Fibroblast of the conjunctiva (primary cell): ENCODE measurements around the gene EPS8L2.

Experiments used
- DNase-seq: peaks from one replicate; pipeline ENCODE4 v3.0.0-alpha.2; 2010; ENCODE audit warnings: low read depth

Gene EPS8L2

GRCh38 chr11:704781-705645, 1.0 kb upstream of the EPS8L2 start:
- DNase-seq = no peak

- peak; percentile 13 for DNase-seq
Observed at GRCh38 chr11:706439-706956, 467 bp downstream of the EPS8L2 start.

- DNase-seq = peak; percentile 17
Observed at GRCh38 chr11:706957-707816, 1.2 kb downstream of the EPS8L2 start.

- no peak for DNase-seq
Observed at GRCh38 chr11:707817-708420, 1.9 kb downstream of the EPS8L2 start.

GRCh38 chr11:708511-708910, 2.5 kb downstream of the EPS8L2 start:
- no peak for DNase-seq

- DNase-seq = no peak
Observed at GRCh38 chr11:709109-709997, 3.3 kb downstream of the EPS8L2 start.

GRCh38 chr11:714436-714835, 8.4 kb downstream of the EPS8L2 start:
- no peak for DNase-seq

GRCh38 chr11:719214-720016, 13.4 kb downstream of the EPS8L2 start:
- no peak for DNase-seq

- no peak for DNase-seq
Observed at GRCh38 chr11:720017-720641, 14.1 kb downstream of the EPS8L2 start.

GRCh38 chr11:720642-721246, 14.7 kb downstream of the EPS8L2 start:
- DNase-seq = no peak

- DNase-seq = no peak
Observed at GRCh38 chr11:721247-721740, 15.3 kb downstream of the EPS8L2 start.

- DNase-seq = no peak
Observed at GRCh38 chr11:721741-722345, 15.8 kb downstream of the EPS8L2 start.

GRCh38 chr11:722346-722811, 16.3 kb downstream of the EPS8L2 start:
- no peak for DNase-seq

- DNase-seq = peak; percentile 37
Observed at GRCh38 chr11:723120-723883, 17.3 kb downstream of the EPS8L2 start.

- no peak for DNase-seq
Observed at GRCh38 chr11:724049-724777, 18.2 kb downstream of the EPS8L2 start.

GRCh38 chr11:724778-725386, 18.9 kb downstream of the EPS8L2 start:
- DNase-seq = no peak

- no peak for DNase-seq
Observed at GRCh38 chr11:725624-726202, 19.7 kb downstream of the EPS8L2 start.
